ENCODE measurements around the gene RGR. TPM values are rescaled to one million over a fixed set of nuclear protein-coding genes. Genes with fewer than 3 reads are reported as not detected.

The RGR gene
- total RNA-seq, 4 donors from 2014 or later: 0.33 to 2.5 (median 1.4) TPM; not detected in 1

DNA sequence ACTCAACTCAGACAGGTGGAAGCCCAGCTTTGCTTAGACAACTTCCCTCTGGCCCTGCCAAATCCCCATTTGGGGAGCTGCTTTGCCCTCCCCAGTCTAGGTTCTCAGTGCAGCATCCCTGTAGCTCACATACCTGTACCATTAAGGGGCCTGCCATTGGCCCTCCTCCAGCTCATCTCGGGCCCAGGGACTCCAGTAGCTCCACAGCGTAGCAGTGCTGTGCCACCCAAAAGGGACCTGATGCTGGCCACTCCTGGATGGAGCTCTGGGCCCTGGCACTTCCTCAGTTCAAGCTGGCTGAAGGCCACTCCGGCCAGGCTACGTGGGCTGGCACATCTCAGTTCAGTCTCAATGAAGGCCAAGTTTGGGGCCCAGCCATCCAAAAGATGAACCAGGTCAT is 10.9 kb upstream of the RGR start:
- Histone ChIP-seq H3K27me3 (peaks cover 0 to 46% (median 0%) of the 10 kb centered on the region in 4 donors), H3K9me3 (no peaks in the 10 kb centered on the region), H3K36me3 (no peaks in the 10 kb centered on the region), H3K27ac (replicated peaks in 1 of 4) (no peak overlapping the region), H3K4me3 (no peak overlapping the region), H3K4me1 (no peaks in the 10 kb centered on the region)
- DNase-seq (ENCODE audit: extremely low spot score): no peak
- TF ChIP-seq POLR2A (IDR thresholded peaks at IDR 0.05; ENCODE audit: low read depth) (no peak), CTCF (IDR thresholded peaks at IDR 0.05) (no peak)
- intact Hi-C loops (cut with DNase I): no loop called here
- 95% methylated on average over 4 of the region's 4 CpGs for WGBS

DNA sequence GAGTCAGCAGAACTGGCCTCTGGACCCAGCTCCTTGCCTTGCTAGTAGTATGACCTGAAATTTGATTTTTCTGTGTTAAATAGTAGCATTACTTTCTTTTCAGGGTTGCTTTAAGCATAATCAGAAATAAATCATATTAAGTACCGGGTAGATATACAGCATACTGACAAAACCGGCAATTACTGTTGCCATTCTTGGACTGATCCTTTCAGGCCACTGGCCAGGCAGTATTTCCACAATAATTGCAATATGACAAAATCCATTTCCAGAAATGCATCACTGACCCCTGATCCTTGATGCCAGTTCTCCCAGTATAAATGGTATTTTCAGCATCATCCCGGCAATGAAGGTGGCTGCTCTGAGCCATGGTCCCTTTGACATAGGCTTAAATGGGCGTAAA is 10.4 kb upstream of the RGR start:
- DNase-seq (ENCODE audit: extremely low spot score): no peak
- Histone ChIP-seq H3K27ac (replicated peaks in 1 of 4) (no peak overlapping the region), H3K36me3 (no peaks in the 10 kb centered on the region), H3K4me1 (no peaks in the 10 kb centered on the region), H3K4me3 (no peak overlapping the region), H3K9me3 (no peaks in the 10 kb centered on the region), H3K27me3 (peaks cover 0 to 46% (median 0%) of the 10 kb centered on the region in 4 donors)
- TF ChIP-seq POLR2A (IDR thresholded peaks at IDR 0.05; ENCODE audit: low read depth) (no peak), POLR2AphosphoS5 (IDR thresholded peaks at IDR 0.05) (no peak), EP300 (IDR thresholded peaks at IDR 0.05) (no peak), CTCF (IDR thresholded peaks at IDR 0.05) (no peak)
- intact Hi-C loops (cut with DNase I): no loop called here
- WGBS: 92% methylated on average over 4 of the region's 4 CpGs

GRCh38 chr10:84235096-84235495 is 9.8 kb upstream of the RGR start:
- H3K9me3 ChIP-seq: no peaks in the 10 kb centered on the region
- H3K27me3 ChIP-seq: peaks cover 0 to 46% (median 0%) of the 10 kb centered on the region in 4 donors
- intact Hi-C loops (cut with DNase I): no loop called here
- no peaks in the 10 kb centered on the region for H3K4me1 ChIP-seq
- no peak for DNase-seq (ENCODE audit: extremely low spot score)
- no peaks in the 10 kb centered on the region for H3K36me3 ChIP-seq
- WGBS: 88% methylated on average over 4 of the region's 4 CpGs
- TF ChIP-seq EP300 (IDR thresholded peaks at IDR 0.05) (no peak), CTCF (IDR thresholded peaks at IDR 0.05) (no peak), POLR2AphosphoS5 (IDR thresholded peaks at IDR 0.05) (no peak), POLR2A (IDR thresholded peaks at IDR 0.05; ENCODE audit: low read depth) (no peak)
- H3K27ac ChIP-seq (replicated peaks in 1 of 4): no peak overlapping the region
- H3K4me3 ChIP-seq: no peak overlapping the region

DNA sequence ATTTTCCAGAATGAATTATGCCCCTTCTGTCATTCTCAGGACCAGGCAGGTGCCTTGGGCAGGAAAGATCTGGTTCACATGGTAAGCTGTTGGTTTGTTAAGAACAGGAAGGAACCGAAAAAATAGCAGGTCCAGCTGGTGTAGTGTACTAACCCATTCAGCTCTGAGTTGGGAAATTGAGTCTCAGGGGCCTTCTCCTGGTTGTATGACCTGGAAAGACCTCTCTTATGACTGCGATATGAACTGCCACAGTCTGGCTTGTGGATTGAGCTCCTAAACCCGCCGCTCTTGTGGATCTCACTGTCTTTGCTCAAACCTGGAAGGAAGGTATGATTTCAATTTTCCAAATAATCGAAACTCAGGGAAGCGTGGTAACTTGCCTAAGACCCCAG is 8.1 kb upstream of the RGR start:
- no peak for TF ChIP-seq POLR2AphosphoS5 (IDR thresholded peaks at IDR 0.05)
- no peak for TF ChIP-seq POLR2A (IDR thresholded peaks at IDR 0.05; ENCODE audit: low read depth)
- no peak for TF ChIP-seq CTCF (IDR thresholded peaks at IDR 0.05)
- TF ChIP-seq EP300 (IDR thresholded peaks at IDR 0.05): no peak
- no peaks in the 10 kb centered on the region for H3K4me1 ChIP-seq
- no peaks in the 10 kb centered on the region for H3K36me3 ChIP-seq
- no peaks in the 10 kb centered on the region for H3K9me3 ChIP-seq
- 90% methylated on average over 6 of the region's 6 CpGs for WGBS
- intact Hi-C loops (cut with DNase I): no loop called here
- no peak overlapping the region for H3K4me3 ChIP-seq
- H3K27me3 ChIP-seq: peaks cover 0 to 46% (median 0%) of the 10 kb centered on the region in 4 donors
- H3K27ac ChIP-seq (replicated peaks in 1 of 4): no peak overlapping the region
- no peak for DNase-seq (ENCODE audit: extremely low spot score)

Measured in esophagus muscularis mucosa (tissue), 4 donors.